H9 (cell line): ENCODE results near the gene FBXL12. TPM values are rescaled to one million over a fixed set of nuclear protein-coding genes. Genes with fewer than 3 reads are reported as not detected.

Source experiments
- DNase-seq: peaks from one replicate; pipeline ENCODE4 v3.0.0-alpha.2; 2017
- H2AFZ ChIP-seq: one replicate; pipeline ENCODE4 v1.6.1; 2013; ENCODE audit warnings: mild to moderate bottlenecking, low read length, control low read depth, moderate library complexity
- H2AK5ac ChIP-seq: 2 replicates; pipeline ENCODE4 v1.6.1; 2013; ENCODE audit warnings: low read length, control low read depth, mixed read lengths; ENCODE audit not compliant: insufficient read length
- H2BK120ac ChIP-seq: one replicate; pipeline ENCODE4 v1.6.1; 2013; ENCODE audit warnings: low read depth, mild to moderate bottlenecking, low read length, control low read depth, inconsistent platforms; ENCODE audit not compliant: poor library complexity, severe bottlenecking
- H2BK12ac ChIP-seq: 2 replicates; pipeline ENCODE4 v1.6.1; 2013; ENCODE audit warnings: low read length, control low read depth, mixed read lengths, low read depth; ENCODE audit not compliant: insufficient read length
- H2BK15ac ChIP-seq: 2 replicates; pipeline ENCODE4 v1.6.1; 2013; ENCODE audit warnings: low read depth, low read length, control low read depth
- H2BK20ac ChIP-seq: one replicate; pipeline ENCODE4 v1.6.1; 2013; ENCODE audit warnings: low read depth, mild to moderate bottlenecking, low read length, control low read depth, inconsistent platforms; ENCODE audit not compliant: poor library complexity, severe bottlenecking
- H2BK5ac ChIP-seq: 2 replicates; pipeline ENCODE4 v1.6.1; 2013; ENCODE audit warnings: low read length, control low read depth, mixed read lengths; ENCODE audit not compliant: insufficient read length
- H3K14ac ChIP-seq: 2 replicates; pipeline ENCODE4 v1.6.1; 2013; ENCODE audit warnings: low read length, control low read depth; ENCODE audit not compliant: insufficient read depth
- H3K18ac ChIP-seq: 2 replicates; pipeline ENCODE4 v1.6.1; 2013; ENCODE audit warnings: low read depth, mild to moderate bottlenecking, mixed read lengths, low read length, control low read depth; ENCODE audit not compliant: insufficient read length
- H3K23ac ChIP-seq: 2 replicates; pipeline ENCODE4 v1.6.1; 2013; ENCODE audit warnings: low read length, control low read depth, mixed read lengths, low read depth; ENCODE audit not compliant: insufficient read length
- H3K23me2 ChIP-seq: 2 replicates; pipeline ENCODE4 v1.6.1; 2013; ENCODE audit warnings: low read depth, mild to moderate bottlenecking, mixed read lengths, low read length, control low read depth; ENCODE audit not compliant: insufficient read length, poor library complexity, severe bottlenecking
- H3K27ac ChIP-seq: 2 replicates; pipeline ENCODE4 v1.5.1; 2013; ENCODE audit warnings: low read length, control low read depth, mixed read lengths, low read depth; ENCODE audit not compliant: insufficient read length
- H3K27me3 ChIP-seq: 2 replicates; pipeline ENCODE4 v1.6.1; 2013; ENCODE audit warnings: low read length, control low read depth, inconsistent platforms; ENCODE audit not compliant: insufficient read depth
- H3K4ac ChIP-seq: 2 replicates; pipeline ENCODE4 v1.6.1; 2013; ENCODE audit warnings: low read depth, mild to moderate bottlenecking, control low read depth, inconsistent platforms, low read length, moderate library complexity
- H3K4me1 ChIP-seq: 2 replicates; pipeline ENCODE4 v1.6.1; 2013; ENCODE audit warnings: low read length, control low read depth, inconsistent platforms; ENCODE audit not compliant: insufficient read depth
- H3K4me2 ChIP-seq: 2 replicates; pipeline ENCODE4 v1.6.1; 2013; ENCODE audit warnings: low read length, control low read depth, mixed read lengths; ENCODE audit not compliant: insufficient read length, insufficient read depth
- H3K56ac ChIP-seq: 2 replicates; pipeline ENCODE4 v1.6.1; 2013; ENCODE audit warnings: low read depth, mild to moderate bottlenecking, mixed read lengths, low read length, control low read depth; ENCODE audit not compliant: insufficient read length
- H3K79me1 ChIP-seq: 2 replicates; pipeline ENCODE4 v1.6.1; 2013; ENCODE audit warnings: low read depth, mild to moderate bottlenecking, moderate library complexity, low read length, control low read depth, inconsistent platforms; ENCODE audit not compliant: insufficient read depth, poor library complexity, severe bottlenecking
- H3K79me2 ChIP-seq: 2 replicates; pipeline ENCODE4 v1.6.1; 2013; ENCODE audit warnings: low read length, control low read depth, inconsistent platforms; ENCODE audit not compliant: insufficient read depth
- H3K9ac ChIP-seq: 2 replicates; pipeline ENCODE4 v1.6.1; 2013; ENCODE audit warnings: low read length, control low read depth, mixed read lengths; ENCODE audit not compliant: insufficient read length; ENCODE audit errors: extremely low read depth
- H3K9me3 ChIP-seq: one replicate; pipeline ENCODE4 v1.6.1; 2013; ENCODE audit warnings: low read depth, low read length, inconsistent platforms; ENCODE audit not compliant: control insufficient read depth
- H3T11ph ChIP-seq: one replicate; pipeline ENCODE4 v1.6.1; 2013; ENCODE audit warnings: mild to moderate bottlenecking, low read length, control low read depth, inconsistent platforms
- H4K20me1 ChIP-seq: one replicate; pipeline ENCODE4 v1.6.1; 2013; ENCODE audit not compliant: control insufficient read depth, insufficient read length, insufficient read depth
- H4K5ac ChIP-seq: 2 replicates; pipeline ENCODE4 v1.6.1; 2013; ENCODE audit warnings: low read depth, mild to moderate bottlenecking, mixed read lengths, low read length, control low read depth; ENCODE audit not compliant: insufficient read length
- H4K8ac ChIP-seq: replicated peaks from 2 replicates; pipeline ENCODE4 v1.6.1; 2013; ENCODE audit warnings: low read length, control low read depth, mixed read lengths, low read depth; ENCODE audit not compliant: insufficient read length
- H4K91ac ChIP-seq: 2 replicates; pipeline ENCODE4 v1.6.1; 2013; ENCODE audit warnings: low read depth, mild to moderate bottlenecking, moderate library complexity, mixed read lengths, low read length, control low read depth; ENCODE audit not compliant: insufficient read length
- H3K27ac Mint-ChIP-seq, 3 experiments: 2 replicates in 2 of 3; 3 replicates in 1 of 3; pipeline ENCODE4 v1.8.0; 2020 to 2021; ENCODE audit warnings: mixed read lengths in 3 of 3, mild to moderate bottlenecking in 1 of 3, moderate library complexity in 1 of 3
- H3K27me3 Mint-ChIP-seq: 2 replicates; pipeline ENCODE4 v1.8.0; 2021; ENCODE audit warnings: low read depth, mild to moderate bottlenecking, moderate library complexity, mixed read lengths
- H3K36me3 Mint-ChIP-seq, 3 experiments: 2 replicates in 2 of 3; 3 replicates in 1 of 3; pipeline ENCODE4 v1.8.0; 2020 to 2021; ENCODE audit warnings: low read depth in 3 of 3, mixed read lengths in 3 of 3; ENCODE audit not compliant: insufficient read depth in 1 of 3
- H3K4me1 Mint-ChIP-seq, 2 experiments: 2 replicates each; pipeline ENCODE4 v1.8.0; 2020; ENCODE audit warnings: mixed read lengths in 2 of 2
- H3K4me3 Mint-ChIP-seq, 2 experiments: 2 replicates in 1 of 2; 3 replicates in 1 of 2; pipeline ENCODE4 v1.8.0; 2020 to 2021; ENCODE audit warnings: mild to moderate bottlenecking in 2 of 2, mixed read lengths in 2 of 2, moderate library complexity in 1 of 2
- H3K9me3 Mint-ChIP-seq, 2 experiments: 2 replicates in 1 of 2; 3 replicates in 1 of 2; pipeline ENCODE4 v1.8.0; 2020; ENCODE audit warnings: mild to moderate bottlenecking in 2 of 2, mixed read lengths in 2 of 2, moderate library complexity in 1 of 2
- CTCF ChIP-seq: fragments of 200-600 bp; sonication (generic); conservative IDR thresholded peaks from 3 replicates; pipeline ENCODE4 v1.8.0; 2021; ENCODE audit warnings: antibody characterized with exemption, mild to moderate bottlenecking
- WGBS: extraction: QIAGEN DNeasy Blood & Tissue Kit; methylation state at CpG from one replicate; pipeline ENCODE4 v1.1.7; 2013; ENCODE audit warnings: missing lambda C conversion rate, low lambda C conversion rate, mixed read lengths; ENCODE audit not compliant: insufficient read length; ENCODE audit errors: extremely low coverage; 5-methylcytosine and 5-hydroxymethylcytosine counted together
- total RNA-seq: library from RNA; stranded (reverse); gene quantifications from 2 replicates; pipeline ENCODE4 v1.2.1, GENCODE V29; 2021

The FBXL12 gene
- total RNA-seq, 1 experiment from 2014 or later, result 31.8 TPM

GRCh38 chr19:9828551-9829063 lies 9.7 kb upstream of the FBXL12 start:
- WGBS, result no CpG with 5 or more reads among the region's 13 CpGs
- Histone ChIP-seq H3K56ac (no peak overlapping the region), H3K4me2 (peak overlapping the region; percentile 94)

More at GRCh38 chr19:9828551-9829063, 9.7 kb upstream of the FBXL12 start:
- Histone ChIP-seq H2BK15ac (no peak overlapping the region), H3K23ac (no peak overlapping the region), H3K9me3 (no peaks in the 10 kb centered on the region), H3K79me1 (peaks cover 14% of the 10 kb centered on the region), H2AK5ac (no peak overlapping the region), H2BK5ac (no peak overlapping the region), H3K4ac (no peak overlapping the region), H4K20me1 (peaks cover 3% of the 10 kb centered on the region), H2BK12ac (no peak overlapping the region), H3T11ph (no peak overlapping the region), H4K91ac (no peak overlapping the region), H3K9ac (peak overlapping the region; percentile 72), H2AFZ (no peak overlapping the region), H4K8ac (no peak overlapping the region), H2BK20ac (no peak overlapping the region), H3K14ac (no peak overlapping the region), H3K23me2 (peaks cover 12% of the 10 kb centered on the region), H3K4me1 (no peaks in the 10 kb centered on the region), H3K79me2 (peaks cover 16% of the 10 kb centered on the region; the same call in 1 of the 2 replicates), H4K5ac (no peak overlapping the region), H3K27ac (no peak overlapping the region), H2BK120ac (no peak overlapping the region), H3K18ac (no peak overlapping the region), H3K27me3 (no peaks in the 10 kb centered on the region)
- peak overlapping the region in 2 of 3 experiments; percentile 13 to 90; a peak in 2 of 7 replicates for H3K27ac Mint-ChIP-seq
- no peak for DNase-seq
- no peaks in the 10 kb centered on the region for H3K27me3 Mint-ChIP-seq
- TF ChIP-seq CTCF, result no peak
- peaks cover 18 to 21% (median 20%) of the 10 kb centered on the region in 3 experiments for H3K36me3 Mint-ChIP-seq
- H3K9me3 Mint-ChIP-seq, result peaks cover 0 to 5% of the 10 kb centered on the region in 2 experiments; a peak in 2 of 5 replicates
- peaks cover 6 to 14% of the 10 kb centered on the region in 2 experiments for H3K4me1 Mint-ChIP-seq
- peak overlapping the region; percentile 100 for H3K4me3 Mint-ChIP-seq
